IMR-90 (cell line): Measurements from ENCODE around the gene SENP7. TPM values are rescaled to one million over a fixed set of nuclear protein-coding genes. Genes with fewer than 3 reads are reported as not detected.

Experiments
- ATAC-seq: fragments of 200-7000 bp; cut with Tn5 transposase; 2 replicates; pipeline ENCODE4 v1.9.1; 2020; ENCODE audit warnings: low read depth, mild to moderate bottlenecking, moderate library complexity
- BruUV-seq: library from RNA; stranded (reverse); fragments of 400-500 nt; replicated peaks from 2 replicates; lab custom pipeline; 2021; lab: Mats Ljungman, UMichigan
- CTCF ChIA-PET: fragments of 300-600 bp; formaldehyde crosslinking; extraction: SDS; loops from one replicate; lab custom pipeline; 2021; ENCODE audit warnings: antibody characterized with exemption; lab: Yijun Ruan, JAX
- POLR2A ChIA-PET: fragments of 300-600 bp; sonication (Branson Sonifier 250); formaldehyde crosslinking; loops from one replicate; lab custom pipeline; 2022; ENCODE audit warnings: antibody characterized with exemption; ENCODE audit not compliant: unreplicated experiment; lab: Charles Lee
- DNase-seq: peaks from one replicate; pipeline ENCODE4 v3.0.0; 2013
- H2AFZ ChIP-seq: replicated peaks from 2 replicates; pipeline ENCODE3; 2013; ENCODE audit warnings: low read length, mild to moderate bottlenecking; ENCODE audit not compliant: poor library complexity
- H2AK5ac ChIP-seq: 2 replicates; pipeline ENCODE4 v1.6.1; 2013; ENCODE audit warnings: low read depth, low read length, inconsistent platforms
- H2AK9ac ChIP-seq: replicated peaks from 2 replicates; pipeline ENCODE3; 2013; ENCODE audit warnings: mild to moderate bottlenecking, low read depth, low read length, moderate library complexity; ENCODE audit not compliant: poor library complexity
- H2BK120ac ChIP-seq: 2 replicates; pipeline ENCODE4 v1.6.1; 2013; ENCODE audit warnings: low read depth, low read length, inconsistent platforms
- H2BK15ac ChIP-seq: 3 replicates; pipeline ENCODE4 v1.6.1; 2013; ENCODE audit warnings: low read depth, low read length, inconsistent platforms
- H2BK20ac ChIP-seq: 2 replicates; pipeline ENCODE4 v1.6.1; 2013; ENCODE audit warnings: low read depth, mild to moderate bottlenecking, inconsistent platforms, low read length, moderate library complexity
- H2BK5ac ChIP-seq: 2 replicates; pipeline ENCODE4 v1.6.1; 2013; ENCODE audit warnings: mild to moderate bottlenecking, low read depth, low read length, inconsistent platforms; ENCODE audit not compliant: poor library complexity, severe bottlenecking
- H3K14ac ChIP-seq: replicated peaks from 2 replicates; pipeline ENCODE4 v1.6.1; 2013; ENCODE audit warnings: low read depth, low read length, inconsistent platforms
- H3K18ac ChIP-seq: 2 replicates; pipeline ENCODE4 v1.6.1; 2013; ENCODE audit warnings: low read depth, low read length, control low read depth
- H3K23ac ChIP-seq: 2 replicates; pipeline ENCODE4 v1.6.1; 2013; ENCODE audit warnings: low read depth, low read length, inconsistent platforms
- H3K27ac ChIP-seq: 2 replicates; pipeline ENCODE4 v1.5.1; 2013; ENCODE audit warnings: mild to moderate bottlenecking, control low read depth, low read length; ENCODE audit not compliant: insufficient read depth
- H3K27me3 ChIP-seq: 2 replicates; pipeline ENCODE4 v1.6.1; 2013; ENCODE audit warnings: low read length; ENCODE audit not compliant: control insufficient read depth, insufficient read depth
- H3K36me3 ChIP-seq: 2 replicates; pipeline ENCODE4 v1.6.1; 2013; ENCODE audit warnings: low read length, mixed read lengths; ENCODE audit not compliant: control insufficient read depth, insufficient read depth
- H3K4ac ChIP-seq: 2 replicates; pipeline ENCODE4 v1.6.1; 2013; ENCODE audit warnings: low read depth, low read length, inconsistent platforms
- H3K4me1 ChIP-seq: 2 replicates; pipeline ENCODE4 v1.6.1; 2013; ENCODE audit warnings: low read length, mixed read lengths; ENCODE audit not compliant: control insufficient read depth, insufficient read depth
- H3K4me2 ChIP-seq: 2 replicates; pipeline ENCODE4 v1.6.1; 2013; ENCODE audit warnings: low read depth, mild to moderate bottlenecking, control low read depth, low read length, moderate library complexity
- H3K4me3 ChIP-seq: 2 replicates; pipeline ENCODE4 v1.5.1; 2013; ENCODE audit warnings: low read depth, mild to moderate bottlenecking, control low read depth, low read length, moderate library complexity; ENCODE audit not compliant: insufficient read depth
- H3K56ac ChIP-seq: 2 replicates; pipeline ENCODE4 v1.6.1; 2013; ENCODE audit warnings: low read length, inconsistent platforms; ENCODE audit not compliant: insufficient read depth; ENCODE audit errors: extremely low read depth
- H3K79me1 ChIP-seq, 2 experiments: 2 replicates each; pipeline ENCODE4 v1.6.1; 2013; ENCODE audit warnings: low read length in 2 of 2, inconsistent platforms in 1 of 2, low read depth in 1 of 2
- H3K9ac ChIP-seq: 2 replicates; pipeline ENCODE4 v1.6.1; 2013; ENCODE audit warnings: low read depth, low read length, control low read depth
- H3K9me1 ChIP-seq: 2 replicates; pipeline ENCODE4 v1.6.1; 2013; ENCODE audit warnings: low read length, inconsistent platforms; ENCODE audit not compliant: insufficient read depth
- H3K9me3 ChIP-seq: 2 replicates; pipeline ENCODE4 v1.6.1; 2013; ENCODE audit warnings: low read length; ENCODE audit not compliant: control insufficient read depth, insufficient read depth
- H4K20me1 ChIP-seq: 2 replicates; pipeline ENCODE4 v1.6.1; 2013; ENCODE audit warnings: low read length, inconsistent platforms; ENCODE audit not compliant: insufficient read depth
- H4K5ac ChIP-seq: 2 replicates; pipeline ENCODE4 v1.6.1; 2013; ENCODE audit warnings: mild to moderate bottlenecking, low read depth, low read length, control low read depth
- H4K8ac ChIP-seq, 2 experiments: 2 replicates each; pipeline ENCODE4 v1.6.1; 2013; ENCODE audit warnings: low read depth in 2 of 2, low read length in 2 of 2, control low read depth in 1 of 2, inconsistent platforms in 1 of 2
- H4K91ac ChIP-seq: 2 replicates; pipeline ENCODE4 v1.6.1; 2013; ENCODE audit warnings: low read depth, low read length, inconsistent platforms; ENCODE audit not compliant: insufficient read depth
- BHLHE40 ChIP-seq: fragments of 150-350 bp; IDR thresholded peaks from 2 replicates; pipeline ENCODE4 v1.6.1; 2016; ENCODE audit warnings: mild to moderate bottlenecking, low read depth, low read length
- FOS ChIP-seq: fragments of 150-350 bp; IDR thresholded peaks from 2 replicates; pipeline ENCODE4 v1.6.1; 2016; ENCODE audit warnings: low read depth, low read length
- MXI1 ChIP-seq: IDR thresholded peaks from 2 replicates; pipeline ENCODE4 v1.6.1; 2012; ENCODE audit warnings: low read depth, mild to moderate bottlenecking, low read length, moderate library complexity, borderline replicate concordance
- WGBS, 2 experiments: methylation state at CpG; one replicate each; pipeline versions ENCODE4 v1.1.5 to v1.1.7; 2013; ENCODE audit warnings: missing lambda C conversion rate in 2 of 2; ENCODE audit not compliant: insufficient read length in 1 of 2; ENCODE audit errors: extremely low coverage in 2 of 2; 5-methylcytosine and 5-hydroxymethylcytosine counted together
- dilution Hi-C: fragments of 300-500 bp; cut with HindIII; formaldehyde crosslinking; loops from one replicate; pipeline ENCODE4 v1.14.3; 2018; ENCODE audit warnings: low sequenced_read_pairs; ENCODE audit not compliant: unreplicated experiment
- in situ Hi-C: fragments of 300-500 bp; cut with MboI; formaldehyde crosslinking; loops from 3 replicates; pipeline ENCODE4 v1.14.3; 2019; ENCODE audit warnings: low sequenced_read_pairs, inconsistent platforms, mixed read lengths
- intact Hi-C: fragments of 100-400 bp; cut with micrococcal nuclease; formaldehyde crosslinking; loops from 2 replicates; pipeline ENCODE4 v1.10.0; 2022
- polyA plus RNA-seq, 3 experiments: library from polyadenylated mRNA; depleted of rRNA; stranded (reverse); fragments of >200 nt; gene quantifications; 2 replicates each; pipeline ENCODE4 v1.2.3, GENCODE V29; 2012; ENCODE audit warnings: low replicate concordance in 1 of 3
- total RNA-seq: library from RNA; depleted of rRNA; stranded (reverse); fragments of >200 nt; gene quantifications from 2 replicates; pipeline ENCODE4 v1.2.3, GENCODE V29; 2012
- TF ChIP-seq, protein P1 (sequence below): conservative IDR thresholded peaks from 2 replicates; pipeline ENCODE4 v1.5.1; 2012; ENCODE audit warnings: mild to moderate bottlenecking, low read depth, low read length, improper control_type of control experiment

SENP7 gene
- total and polyA plus RNA-seq, 2 of the 4 experiments (the other 2 are of a cell fraction), result 5.5 to 8.4 TPM

DNA sequence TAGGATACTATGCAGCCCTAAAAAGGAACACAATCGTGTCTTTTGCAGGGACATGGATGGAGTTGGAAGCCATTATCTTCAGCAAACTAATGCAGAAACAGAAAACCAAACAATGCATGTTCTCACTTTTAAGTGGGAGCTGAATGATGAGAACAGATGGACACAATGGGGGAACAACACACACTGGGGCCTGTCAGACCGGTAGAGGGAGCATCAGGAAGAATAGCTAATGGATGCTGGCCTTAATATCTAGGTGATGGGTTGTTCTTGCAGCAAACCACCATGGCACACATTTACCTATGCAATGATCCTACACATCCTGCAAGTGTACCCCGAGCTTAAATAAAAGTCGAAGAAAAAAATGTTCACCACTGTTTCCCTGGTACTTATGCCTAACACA is 17.5 kb downstream of the SENP7 start:
- no peak overlapping the region for H2AFZ ChIP-seq
- peaks cover 8% of the 10 kb centered on the region for H3K36me3 ChIP-seq
- WGBS, 2 experiments, result no CpG with 5 or more reads among the region's 4 CpGs
- H2AK5ac ChIP-seq, result no peak overlapping the region
- H3K4me2 ChIP-seq, result no peak overlapping the region
- H3K14ac ChIP-seq, result no peak overlapping the region
- BruUV-seq, result no TSS peak
- DNase-seq (no peak), ATAC-seq (no peak)
- H4K20me1 ChIP-seq, result no peaks in the 10 kb centered on the region; the same call in 1 of the 2 replicates
- no peak overlapping the region for H3K18ac ChIP-seq
- H2BK15ac ChIP-seq, result no peak overlapping the region
- H2BK20ac ChIP-seq, result no peak overlapping the region
- H3K4me3 ChIP-seq, result no peak overlapping the region
- no peak overlapping the region for H3K4ac ChIP-seq
- dilution Hi-C loops, result no loop called here
- no peak overlapping the region for H2BK5ac ChIP-seq
- 0 out of 2 replicates have a peak, but pooled peaks cover 5% of the 10 kb centered on the region for H3K9me1 ChIP-seq
- POLR2A ChIA-PET, result no interaction called here
- no peaks in the 10 kb centered on the region for H3K27me3 ChIP-seq
- H3K27ac ChIP-seq, result no peak overlapping the region
- H4K91ac ChIP-seq, result no peak overlapping the region
- no peak overlapping the region for H2BK120ac ChIP-seq
- no peaks in the 10 kb centered on the region for H3K9me3 ChIP-seq
- intact Hi-C loops, result no loop called here
- H3K56ac ChIP-seq, result no peak overlapping the region
- in situ Hi-C loops, result no loop called here
- no peak overlapping the region for H4K8ac ChIP-seq
- TF ChIP-seq, protein P1, sequence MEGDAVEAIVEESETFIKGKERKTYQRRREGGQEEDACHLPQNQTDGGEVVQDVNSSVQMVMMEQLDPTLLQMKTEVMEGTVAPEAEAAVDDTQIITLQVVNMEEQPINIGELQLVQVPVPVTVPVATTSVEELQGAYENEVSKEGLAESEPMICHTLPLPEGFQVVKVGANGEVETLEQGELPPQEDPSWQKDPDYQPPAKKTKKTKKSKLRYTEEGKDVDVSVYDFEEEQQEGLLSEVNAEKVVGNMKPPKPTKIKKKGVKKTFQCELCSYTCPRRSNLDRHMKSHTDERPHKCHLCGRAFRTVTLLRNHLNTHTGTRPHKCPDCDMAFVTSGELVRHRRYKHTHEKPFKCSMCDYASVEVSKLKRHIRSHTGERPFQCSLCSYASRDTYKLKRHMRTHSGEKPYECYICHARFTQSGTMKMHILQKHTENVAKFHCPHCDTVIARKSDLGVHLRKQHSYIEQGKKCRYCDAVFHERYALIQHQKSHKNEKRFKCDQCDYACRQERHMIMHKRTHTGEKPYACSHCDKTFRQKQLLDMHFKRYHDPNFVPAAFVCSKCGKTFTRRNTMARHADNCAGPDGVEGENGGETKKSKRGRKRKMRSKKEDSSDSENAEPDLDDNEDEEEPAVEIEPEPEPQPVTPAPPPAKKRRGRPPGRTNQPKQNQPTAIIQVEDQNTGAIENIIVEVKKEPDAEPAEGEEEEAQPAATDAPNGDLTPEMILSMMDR, result no peak
- TF ChIP-seq MXI1, result no peak
- TF ChIP-seq BHLHE40, result no peak
- no peak for TF ChIP-seq FOS
- peaks cover 8 to 24% of the 10 kb centered on the region in 2 experiments for H3K79me1 ChIP-seq
- H3K23ac ChIP-seq, result no peak overlapping the region
- no peaks in the 10 kb centered on the region for H3K4me1 ChIP-seq
- H4K5ac ChIP-seq, result no peak overlapping the region
- no peak overlapping the region for H3K9ac ChIP-seq
- CTCF ChIA-PET, result no interaction called here
- no peak overlapping the region for H2AK9ac ChIP-seq
